IMR-90 (cell line): ENCODE results near the gene RASSF3. TPM values are rescaled to one million over a fixed set of nuclear protein-coding genes. Genes with fewer than 3 reads are reported as not detected.

ENCODE experiments used
- ATAC-seq: fragments of 200-7000 bp; cut with Tn5 transposase; 2 replicates; pipeline ENCODE4 v1.9.1; 2020; ENCODE audit warnings: low read depth, mild to moderate bottlenecking, moderate library complexity
- BruUV-seq: library from RNA; stranded (reverse); fragments of 400-500 nt; replicated peaks from 2 replicates; lab custom pipeline; 2021; lab: Mats Ljungman, UMichigan
- CTCF ChIA-PET: fragments of 300-600 bp; formaldehyde crosslinking; extraction: SDS; loops from one replicate; lab custom pipeline; 2021; ENCODE audit warnings: antibody characterized with exemption; lab: Yijun Ruan, JAX
- POLR2A ChIA-PET: fragments of 300-600 bp; sonication (Branson Sonifier 250); formaldehyde crosslinking; loops from one replicate; lab custom pipeline; 2022; ENCODE audit warnings: antibody characterized with exemption; ENCODE audit not compliant: unreplicated experiment; lab: Charles Lee
- DNase-seq: peaks from one replicate; pipeline ENCODE4 v3.0.0; 2013
- H2AFZ ChIP-seq: replicated peaks from 2 replicates; pipeline ENCODE3; 2013; ENCODE audit warnings: low read length, mild to moderate bottlenecking; ENCODE audit not compliant: poor library complexity
- H2AK5ac ChIP-seq: 2 replicates; pipeline ENCODE4 v1.6.1; 2013; ENCODE audit warnings: low read depth, low read length, inconsistent platforms
- H2AK9ac ChIP-seq: replicated peaks from 2 replicates; pipeline ENCODE3; 2013; ENCODE audit warnings: mild to moderate bottlenecking, low read depth, low read length, moderate library complexity; ENCODE audit not compliant: poor library complexity
- H2BK120ac ChIP-seq: 2 replicates; pipeline ENCODE4 v1.6.1; 2013; ENCODE audit warnings: low read depth, low read length, inconsistent platforms
- H2BK15ac ChIP-seq: 3 replicates; pipeline ENCODE4 v1.6.1; 2013; ENCODE audit warnings: low read depth, low read length, inconsistent platforms
- H2BK20ac ChIP-seq: 2 replicates; pipeline ENCODE4 v1.6.1; 2013; ENCODE audit warnings: low read depth, mild to moderate bottlenecking, inconsistent platforms, low read length, moderate library complexity
- H2BK5ac ChIP-seq: 2 replicates; pipeline ENCODE4 v1.6.1; 2013; ENCODE audit warnings: mild to moderate bottlenecking, low read depth, low read length, inconsistent platforms; ENCODE audit not compliant: poor library complexity, severe bottlenecking
- H3K14ac ChIP-seq: replicated peaks from 2 replicates; pipeline ENCODE4 v1.6.1; 2013; ENCODE audit warnings: low read depth, low read length, inconsistent platforms
- H3K18ac ChIP-seq: 2 replicates; pipeline ENCODE4 v1.6.1; 2013; ENCODE audit warnings: low read depth, low read length, control low read depth
- H3K23ac ChIP-seq: 2 replicates; pipeline ENCODE4 v1.6.1; 2013; ENCODE audit warnings: low read depth, low read length, inconsistent platforms
- H3K27ac ChIP-seq: 2 replicates; pipeline ENCODE4 v1.5.1; 2013; ENCODE audit warnings: mild to moderate bottlenecking, control low read depth, low read length; ENCODE audit not compliant: insufficient read depth
- H3K27me3 ChIP-seq: 2 replicates; pipeline ENCODE4 v1.6.1; 2013; ENCODE audit warnings: low read length; ENCODE audit not compliant: control insufficient read depth, insufficient read depth
- H3K36me3 ChIP-seq: 2 replicates; pipeline ENCODE4 v1.6.1; 2013; ENCODE audit warnings: low read length, mixed read lengths; ENCODE audit not compliant: control insufficient read depth, insufficient read depth
- H3K4ac ChIP-seq: 2 replicates; pipeline ENCODE4 v1.6.1; 2013; ENCODE audit warnings: low read depth, low read length, inconsistent platforms
- H3K4me1 ChIP-seq: 2 replicates; pipeline ENCODE4 v1.6.1; 2013; ENCODE audit warnings: low read length, mixed read lengths; ENCODE audit not compliant: control insufficient read depth, insufficient read depth
- H3K4me2 ChIP-seq: 2 replicates; pipeline ENCODE4 v1.6.1; 2013; ENCODE audit warnings: low read depth, mild to moderate bottlenecking, control low read depth, low read length, moderate library complexity
- H3K4me3 ChIP-seq: 2 replicates; pipeline ENCODE4 v1.5.1; 2013; ENCODE audit warnings: low read depth, mild to moderate bottlenecking, control low read depth, low read length, moderate library complexity; ENCODE audit not compliant: insufficient read depth
- H3K56ac ChIP-seq: 2 replicates; pipeline ENCODE4 v1.6.1; 2013; ENCODE audit warnings: low read length, inconsistent platforms; ENCODE audit not compliant: insufficient read depth; ENCODE audit errors: extremely low read depth
- H3K79me1 ChIP-seq, 2 experiments: 2 replicates each; pipeline ENCODE4 v1.6.1; 2013; ENCODE audit warnings: low read length in 2 of 2, inconsistent platforms in 1 of 2, low read depth in 1 of 2
- H3K9ac ChIP-seq: 2 replicates; pipeline ENCODE4 v1.6.1; 2013; ENCODE audit warnings: low read depth, low read length, control low read depth
- H3K9me1 ChIP-seq: 2 replicates; pipeline ENCODE4 v1.6.1; 2013; ENCODE audit warnings: low read length, inconsistent platforms; ENCODE audit not compliant: insufficient read depth
- H3K9me3 ChIP-seq: 2 replicates; pipeline ENCODE4 v1.6.1; 2013; ENCODE audit warnings: low read length; ENCODE audit not compliant: control insufficient read depth, insufficient read depth
- H4K20me1 ChIP-seq: 2 replicates; pipeline ENCODE4 v1.6.1; 2013; ENCODE audit warnings: low read length, inconsistent platforms; ENCODE audit not compliant: insufficient read depth
- H4K5ac ChIP-seq: 2 replicates; pipeline ENCODE4 v1.6.1; 2013; ENCODE audit warnings: mild to moderate bottlenecking, low read depth, low read length, control low read depth
- H4K8ac ChIP-seq, 2 experiments: 2 replicates each; pipeline ENCODE4 v1.6.1; 2013; ENCODE audit warnings: low read depth in 2 of 2, low read length in 2 of 2, control low read depth in 1 of 2, inconsistent platforms in 1 of 2
- H4K91ac ChIP-seq: 2 replicates; pipeline ENCODE4 v1.6.1; 2013; ENCODE audit warnings: low read depth, low read length, inconsistent platforms; ENCODE audit not compliant: insufficient read depth
- CEBPB ChIP-seq: IDR thresholded peaks from 2 replicates; pipeline ENCODE4 v1.6.1; 2012; ENCODE audit warnings: low read depth, low read length, improper control_type of control experiment
- CHD1 ChIP-seq: IDR thresholded peaks from 2 replicates; pipeline ENCODE4 v1.6.1; 2012; ENCODE audit warnings: low read depth, low read length, improper control_type of control experiment
- FOS ChIP-seq: fragments of 150-350 bp; IDR thresholded peaks from 2 replicates; pipeline ENCODE4 v1.6.1; 2016; ENCODE audit warnings: low read depth, low read length
- MAFK ChIP-seq: IDR thresholded peaks from 2 replicates; pipeline ENCODE4 v1.6.1; 2012; ENCODE audit warnings: low read depth, low read length, improper control_type of control experiment
- MAZ ChIP-seq: IDR thresholded peaks from 2 replicates; pipeline ENCODE4 v1.6.1; 2012; ENCODE audit warnings: low read depth, mild to moderate bottlenecking, low read length, improper control_type of control experiment, moderate library complexity, borderline replicate concordance
- NFE2L2 ChIP-seq: fragments of 150-350 bp; IDR thresholded peaks from 2 replicates; pipeline ENCODE4 v1.6.1; 2016; ENCODE audit warnings: low read depth, mild to moderate bottlenecking, low read length
- POLR2A ChIP-seq: IDR thresholded peaks from 2 replicates; pipeline ENCODE4 v1.6.1; 2012; ENCODE audit warnings: mild to moderate bottlenecking, low read depth, low read length
- RAD21 ChIP-seq: IDR thresholded peaks from 2 replicates; pipeline ENCODE4 v1.6.1; 2012; ENCODE audit warnings: low read length, improper control_type of control experiment
- RCOR1 ChIP-seq: IDR thresholded peaks from 2 replicates; pipeline ENCODE4 v1.6.1; 2012; ENCODE audit warnings: mild to moderate bottlenecking, low read length, improper control_type of control experiment; ENCODE audit not compliant: insufficient replicate concordance
- RFX5 ChIP-seq: IDR thresholded peaks from 2 replicates; pipeline ENCODE4 v1.8.0; 2012; ENCODE audit warnings: low read depth, mild to moderate bottlenecking, low read length, moderate library complexity
- SMC3 ChIP-seq: fragments of 150-350 bp; IDR thresholded peaks from 2 replicates; pipeline ENCODE4 v1.6.1; 2016; ENCODE audit warnings: low read depth, mild to moderate bottlenecking, antibody characterized with exemption, low read length, moderate library complexity
- WGBS, 2 experiments: methylation state at CpG; one replicate each; pipeline versions ENCODE4 v1.1.5 to v1.1.7; 2013; ENCODE audit warnings: missing lambda C conversion rate in 2 of 2; ENCODE audit not compliant: insufficient read length in 1 of 2; ENCODE audit errors: extremely low coverage in 2 of 2; 5-methylcytosine and 5-hydroxymethylcytosine counted together
- dilution Hi-C: fragments of 300-500 bp; cut with HindIII; formaldehyde crosslinking; loops from one replicate; pipeline ENCODE4 v1.14.3; 2018; ENCODE audit warnings: low sequenced_read_pairs; ENCODE audit not compliant: unreplicated experiment
- in situ Hi-C: fragments of 300-500 bp; cut with MboI; formaldehyde crosslinking; loops from 3 replicates; pipeline ENCODE4 v1.14.3; 2019; ENCODE audit warnings: low sequenced_read_pairs, inconsistent platforms, mixed read lengths
- intact Hi-C: fragments of 100-400 bp; cut with micrococcal nuclease; formaldehyde crosslinking; loops from 2 replicates; pipeline ENCODE4 v1.10.0; 2022
- polyA plus RNA-seq, 3 experiments: library from polyadenylated mRNA; depleted of rRNA; stranded (reverse); fragments of >200 nt; gene quantifications; 2 replicates each; pipeline ENCODE4 v1.2.3, GENCODE V29; 2012; ENCODE audit warnings: low replicate concordance in 1 of 3
- total RNA-seq: library from RNA; depleted of rRNA; stranded (reverse); fragments of >200 nt; gene quantifications from 2 replicates; pipeline ENCODE4 v1.2.3, GENCODE V29; 2012
- TF ChIP-seq, protein P1 (sequence below): fragments of 150-350 bp; IDR thresholded peaks from 2 replicates; pipeline ENCODE4 v1.6.1; 2017; ENCODE audit warnings: mild to moderate bottlenecking, antibody characterized with exemption, low read length, low read depth
- TF ChIP-seq, protein P2 (sequence below): fragments of 150-350 bp; IDR thresholded peaks from 2 replicates; pipeline ENCODE4 v1.6.1; 2016; ENCODE audit warnings: low read depth, mild to moderate bottlenecking, low read length, moderate library complexity, borderline replicate concordance
- TF ChIP-seq, protein P3 (sequence below): conservative IDR thresholded peaks from 2 replicates; pipeline ENCODE4 v1.5.1; 2012; ENCODE audit warnings: mild to moderate bottlenecking, low read depth, low read length, improper control_type of control experiment

Gene RASSF3
- total and polyA plus RNA-seq, 2 of the 4 experiments (the other 2 are of a cell fraction): 18.7 to 39.3 TPM

DNA sequence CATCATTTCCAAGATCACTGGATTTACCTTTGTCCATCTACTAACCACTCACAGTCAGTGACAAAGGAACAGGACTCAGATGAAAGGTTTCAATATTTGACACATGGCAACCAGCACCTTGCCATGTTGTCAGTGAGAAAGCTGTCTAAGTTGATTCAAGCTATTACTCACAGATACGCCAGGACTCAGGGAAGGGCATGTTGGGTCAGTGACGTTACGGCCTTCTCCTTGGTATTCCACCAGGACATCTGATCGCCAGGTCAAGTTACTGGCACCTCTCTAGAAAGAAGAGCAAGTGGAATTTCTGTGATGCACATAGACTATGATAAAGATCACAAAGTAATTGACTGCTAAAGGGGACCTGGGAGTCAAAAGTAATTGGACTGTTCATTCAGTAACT lies 112.5 kb downstream of the RASSF3 start:
- Histone ChIP-seq H3K23ac (no peak overlapping the region), H2BK5ac (no peak overlapping the region), H3K9ac (no peak overlapping the region), H3K9me3 (no peaks in the 10 kb centered on the region), H3K18ac (no peak overlapping the region), H3K56ac (no peak overlapping the region), H4K8ac (no peak overlapping the region), H4K20me1 (no peaks in the 10 kb centered on the region), H3K4ac (no peak overlapping the region), H3K27ac (no peak overlapping the region), H3K4me1 (no peaks in the 10 kb centered on the region), H2BK20ac (no peak overlapping the region), H2BK15ac (no peak overlapping the region), H2AK5ac (no peak overlapping the region), H3K14ac (no peak overlapping the region), H3K27me3 (no peaks in the 10 kb centered on the region), H3K9me1 (peaks cover 3% of the 10 kb centered on the region; the same call in 1 of the 2 replicates), H3K4me3 (no peak overlapping the region), H4K91ac (no peak overlapping the region), H4K5ac (no peak overlapping the region), H3K36me3 (peaks cover 25% of the 10 kb centered on the region), H2BK120ac (no peak overlapping the region), H3K79me1 (no peaks in the 10 kb centered on the region), H2AFZ (no peak overlapping the region), H3K4me2 (no peak overlapping the region), H2AK9ac (no peak overlapping the region)
- in situ Hi-C loops (no loop called here), dilution Hi-C loops (no loop called here), intact Hi-C loops (no loop called here)
- ChIA-PET POLR2A (no interaction called here), CTCF (no interaction called here)
- WGBS, 2 experiments: no CpG with 5 or more reads among the region's 4 CpGs
- BruUV-seq: no TSS peak
- DNase-seq: no peak
- no peak for ATAC-seq
- no peak for TF ChIP-seq CHD1
- TF ChIP-seq, protein P1, sequence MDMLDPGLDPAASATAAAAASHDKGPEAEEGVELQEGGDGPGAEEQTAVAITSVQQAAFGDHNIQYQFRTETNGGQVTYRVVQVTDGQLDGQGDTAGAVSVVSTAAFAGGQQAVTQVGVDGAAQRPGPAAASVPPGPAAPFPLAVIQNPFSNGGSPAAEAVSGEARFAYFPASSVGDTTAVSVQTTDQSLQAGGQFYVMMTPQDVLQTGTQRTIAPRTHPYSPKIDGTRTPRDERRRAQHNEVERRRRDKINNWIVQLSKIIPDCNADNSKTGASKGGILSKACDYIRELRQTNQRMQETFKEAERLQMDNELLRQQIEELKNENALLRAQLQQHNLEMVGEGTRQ: no peak
- no peak for TF ChIP-seq SMC3
- TF ChIP-seq RCOR1: no peak
- no peak for TF ChIP-seq FOS
- TF ChIP-seq RAD21: no peak
- TF ChIP-seq, protein P2, sequence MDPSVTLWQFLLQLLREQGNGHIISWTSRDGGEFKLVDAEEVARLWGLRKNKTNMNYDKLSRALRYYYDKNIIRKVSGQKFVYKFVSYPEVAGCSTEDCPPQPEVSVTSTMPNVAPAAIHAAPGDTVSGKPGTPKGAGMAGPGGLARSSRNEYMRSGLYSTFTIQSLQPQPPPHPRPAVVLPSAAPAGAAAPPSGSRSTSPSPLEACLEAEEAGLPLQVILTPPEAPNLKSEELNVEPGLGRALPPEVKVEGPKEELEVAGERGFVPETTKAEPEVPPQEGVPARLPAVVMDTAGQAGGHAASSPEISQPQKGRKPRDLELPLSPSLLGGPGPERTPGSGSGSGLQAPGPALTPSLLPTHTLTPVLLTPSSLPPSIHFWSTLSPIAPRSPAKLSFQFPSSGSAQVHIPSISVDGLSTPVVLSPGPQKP: no peak
- TF ChIP-seq CEBPB: no peak
- no peak for TF ChIP-seq MAZ
- no peak for TF ChIP-seq POLR2A
- TF ChIP-seq MAFK: no peak
- TF ChIP-seq NFE2L2: no peak
- TF ChIP-seq, protein P3, sequence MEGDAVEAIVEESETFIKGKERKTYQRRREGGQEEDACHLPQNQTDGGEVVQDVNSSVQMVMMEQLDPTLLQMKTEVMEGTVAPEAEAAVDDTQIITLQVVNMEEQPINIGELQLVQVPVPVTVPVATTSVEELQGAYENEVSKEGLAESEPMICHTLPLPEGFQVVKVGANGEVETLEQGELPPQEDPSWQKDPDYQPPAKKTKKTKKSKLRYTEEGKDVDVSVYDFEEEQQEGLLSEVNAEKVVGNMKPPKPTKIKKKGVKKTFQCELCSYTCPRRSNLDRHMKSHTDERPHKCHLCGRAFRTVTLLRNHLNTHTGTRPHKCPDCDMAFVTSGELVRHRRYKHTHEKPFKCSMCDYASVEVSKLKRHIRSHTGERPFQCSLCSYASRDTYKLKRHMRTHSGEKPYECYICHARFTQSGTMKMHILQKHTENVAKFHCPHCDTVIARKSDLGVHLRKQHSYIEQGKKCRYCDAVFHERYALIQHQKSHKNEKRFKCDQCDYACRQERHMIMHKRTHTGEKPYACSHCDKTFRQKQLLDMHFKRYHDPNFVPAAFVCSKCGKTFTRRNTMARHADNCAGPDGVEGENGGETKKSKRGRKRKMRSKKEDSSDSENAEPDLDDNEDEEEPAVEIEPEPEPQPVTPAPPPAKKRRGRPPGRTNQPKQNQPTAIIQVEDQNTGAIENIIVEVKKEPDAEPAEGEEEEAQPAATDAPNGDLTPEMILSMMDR: no peak
- no peak for TF ChIP-seq RFX5
